Hepatocyte (in vitro differentiated cells): Measurements from ENCODE around the gene ZNF750. TPM values are rescaled to one million over a fixed set of nuclear protein-coding genes. Genes with fewer than 3 reads are reported as not detected.

Experiments used
- DNase-seq: peaks from one replicate; pipeline ENCODE4 v3.0.0-alpha.2; 2016; ENCODE audit warnings: low spot score
- H2AFZ ChIP-seq: fragments of 200-600 bp; sonication (generic); 2 replicates; pipeline ENCODE4 v1.6.0; 2016; ENCODE audit warnings: antibody characterized with exemption, mild to moderate bottlenecking
- H3K27ac ChIP-seq: fragments of 200-600 bp; sonication (generic); 2 replicates; pipeline ENCODE4 v1.5.1; 2016; ENCODE audit warnings: mild to moderate bottlenecking
- H3K27me3 ChIP-seq: fragments of 200-600 bp; sonication (generic); 2 replicates; pipeline ENCODE4 v1.6.1; 2016
- H3K36me3 ChIP-seq: fragments of 200-600 bp; sonication (generic); replicated peaks from 2 replicates; pipeline ENCODE4 v1.5.1; 2016; ENCODE audit warnings: low read depth; ENCODE audit not compliant: insufficient read depth
- H3K4me1 ChIP-seq: fragments of 200-600 bp; sonication (generic); 2 replicates; pipeline ENCODE4 v1.5.1; 2016; ENCODE audit warnings: mild to moderate bottlenecking, moderate library complexity; ENCODE audit not compliant: insufficient read depth
- H3K4me2 ChIP-seq: fragments of 200-600 bp; sonication (generic); 2 replicates; pipeline ENCODE4 v1.6.0; 2016
- H3K4me3 ChIP-seq: fragments of 200-600 bp; sonication (generic); 2 replicates; pipeline ENCODE4 v1.5.1; 2016; ENCODE audit warnings: mild to moderate bottlenecking
- H3K79me2 ChIP-seq: fragments of 200-600 bp; sonication (generic); 2 replicates; pipeline ENCODE4 v1.6.0; 2017; ENCODE audit warnings: mild to moderate bottlenecking
- H3K9me2 ChIP-seq: fragments of 200-600 bp; sonication (generic); replicated peaks from 2 replicates; pipeline ENCODE4 v1.6.0; 2017; ENCODE audit warnings: mild to moderate bottlenecking; ENCODE audit not compliant: insufficient read depth
- H3K9me3 ChIP-seq: fragments of 200-600 bp; sonication (generic); 2 replicates; pipeline ENCODE4 v1.5.1; 2016; ENCODE audit warnings: low read depth, mild to moderate bottlenecking
- H4K20me1 ChIP-seq: fragments of 200-600 bp; sonication (generic); 2 replicates; pipeline ENCODE4 v1.6.0; 2016; ENCODE audit warnings: mild to moderate bottlenecking; ENCODE audit not compliant: insufficient read depth, poor library complexity, severe bottlenecking
- CTCF ChIP-seq: fragments of 200-600 bp; sonication (generic); IDR thresholded peaks from 2 replicates; pipeline ENCODE4 v1.5.1; 2016; ENCODE audit warnings: antibody characterized with exemption, mild to moderate bottlenecking; ENCODE audit not compliant: poor library complexity
- EZH2 ChIP-seq: fragments of 200-600 bp; sonication (generic); IDR thresholded peaks from 2 replicates; pipeline ENCODE4 v1.6.1; 2016; ENCODE audit warnings: antibody characterized with exemption, mild to moderate bottlenecking, borderline replicate concordance
- EZH2phosphoT487 ChIP-seq: fragments of 200-600 bp; sonication (generic); IDR thresholded peaks from one replicate; pipeline ENCODE4 v1.6.1; 2018; ENCODE audit warnings: antibody characterized with exemption, mild to moderate bottlenecking, low read depth, moderate library complexity; ENCODE audit not compliant: unreplicated experiment, severe bottlenecking
- WGBS: methylation state at CpG from one replicate; pipeline ENCODE4 v1.1.6; 2016; ENCODE audit warnings: low lambda C conversion rate; ENCODE audit errors: missing lambda C conversion rate; 5-methylcytosine and 5-hydroxymethylcytosine counted together
- polyA plus RNA-seq: library from polyadenylated mRNA; unstranded; fragments of >200 nt; fragmentation: Nextera tagmentation; extraction: Ambion mirVana; gene quantifications from 2 replicates; pipeline ENCODE4 v1.2.1, GENCODE V29; 2016
- total RNA-seq: library from RNA; depleted of rRNA; stranded (reverse); fragments of >200 nt; gene quantifications from 2 replicates; pipeline ENCODE4 v1.2.3, GENCODE V29; 2014

The ZNF750 gene
- total and polyA plus RNA-seq, 2 experiments from 2014 or later: 0.27 to 2.1 TPM

- Histone ChIP-seq H3K27ac (no peak overlapping the region), H3K36me3 (no peaks in the 10 kb centered on the region), H3K79me2 (no peaks in the 10 kb centered on the region), H3K4me3 (no peak overlapping the region), H3K4me1 (peaks cover 13% of the 10 kb centered on the region), H3K27me3 (no peaks in the 10 kb centered on the region), H3K9me3 (no peaks in the 10 kb centered on the region), H3K9me2 (no peaks in the 10 kb centered on the region), H4K20me1 (no peaks in the 10 kb centered on the region), H3K4me2 (no peak overlapping the region), H2AFZ (no peak overlapping the region)
- 90% methylated on average over 14 of the region's 15 CpGs for WGBS
- no peak for TF ChIP-seq CTCF
- no peak for TF ChIP-seq EZH2phosphoT487
- TF ChIP-seq EZH2: no peak
- no peak for DNase-seq
Measured at GRCh38 chr17:82856361-82856760, 16.5 kb upstream of the ZNF750 start.

GRCh38 chr17:82854226-82854625 is 14.4 kb upstream of the ZNF750 start:
- no peaks in the 10 kb centered on the region for H3K9me2 ChIP-seq
- H3K9me3 ChIP-seq: no peaks in the 10 kb centered on the region
- no peaks in the 10 kb centered on the region for H3K27me3 ChIP-seq
- no peaks in the 10 kb centered on the region for H3K79me2 ChIP-seq
- no peak overlapping the region for H3K27ac ChIP-seq
- 98% methylated on average over 11 of the region's 11 CpGs for WGBS
- H3K4me3 ChIP-seq: no peak overlapping the region
- H3K4me2 ChIP-seq: no peak overlapping the region
- no peaks in the 10 kb centered on the region for H3K36me3 ChIP-seq
- no peaks in the 10 kb centered on the region for H4K20me1 ChIP-seq
- no peak for DNase-seq
- H3K4me1 ChIP-seq: no peaks in the 10 kb centered on the region
- TF ChIP-seq EZH2phosphoT487: no peak
- TF ChIP-seq CTCF: no peak
- TF ChIP-seq EZH2: no peak
- no peak overlapping the region for H2AFZ ChIP-seq

- Histone ChIP-seq H3K79me2 (no peaks in the 10 kb centered on the region), H3K9me3 (no peaks in the 10 kb centered on the region), H3K27me3 (no peaks in the 10 kb centered on the region), H3K27ac (no peak overlapping the region), H2AFZ (no peak overlapping the region), H3K4me3 (no peak overlapping the region), H3K9me2 (no peaks in the 10 kb centered on the region), H4K20me1 (no peaks in the 10 kb centered on the region), H3K4me1 (peaks cover 3% of the 10 kb centered on the region), H3K36me3 (no peaks in the 10 kb centered on the region), H3K4me2 (no peak overlapping the region)
- WGBS: 90% methylated on average over 12 of the region's 12 CpGs
- TF ChIP-seq EZH2: no peak
- TF ChIP-seq EZH2phosphoT487: no peak
- TF ChIP-seq CTCF: no peak
- no peak for DNase-seq
Measured at GRCh38 chr17:82851381-82851780, 11.6 kb upstream of the ZNF750 start.
